GM13977 (cell line): ENCODE results near the gene FAM163A.

Experiments
- DNase-seq: peaks from one replicate; pipeline ENCODE4 v3.0.0; 2012; ENCODE audit warnings: low spot score
- in situ Hi-C: fragments of 300-500 bp; cut with MboI; formaldehyde crosslinking; loops from one replicate; pipeline ENCODE4 v1.12.0; 2022; ENCODE audit warnings: low sequenced_read_pairs, low pct_unique_long_range_greater_than_20kb, mixed read lengths, inconsistent platforms; ENCODE audit not compliant: unreplicated experiment
- TF ChIP-seq, protein P1 (sequence below): IDR thresholded peaks from 2 replicates; pipeline ENCODE4 v1.5.1; 2012; ENCODE audit warnings: mild to moderate bottlenecking, control low read depth; ENCODE audit not compliant: insufficient read depth; ENCODE audit errors: extremely low read depth, missing control alignments

Gene FAM163A

DNA sequence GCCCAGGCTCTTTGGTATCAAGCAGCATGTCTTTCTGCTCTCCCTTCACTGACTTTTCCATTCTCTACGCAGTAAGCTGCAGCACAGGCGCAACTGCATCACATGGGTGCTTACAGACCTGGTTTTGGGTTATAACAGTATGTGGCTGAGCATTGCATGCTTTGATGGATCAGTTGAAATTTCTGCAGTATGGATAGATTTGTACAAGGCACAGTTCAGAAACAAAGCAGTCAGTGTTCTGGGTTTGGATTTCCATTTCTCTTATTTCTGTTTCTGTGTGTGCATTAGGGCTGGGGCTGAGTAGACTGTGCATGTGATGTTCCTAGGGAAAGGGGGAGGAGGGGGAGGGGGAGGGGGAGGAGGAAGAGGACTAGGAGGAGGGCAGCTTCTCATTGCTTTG lies 4.5 kb downstream of the FAM163A start:
- in situ Hi-C loops, result no loop called here
- no peak for DNase-seq
- TF ChIP-seq, protein P1, sequence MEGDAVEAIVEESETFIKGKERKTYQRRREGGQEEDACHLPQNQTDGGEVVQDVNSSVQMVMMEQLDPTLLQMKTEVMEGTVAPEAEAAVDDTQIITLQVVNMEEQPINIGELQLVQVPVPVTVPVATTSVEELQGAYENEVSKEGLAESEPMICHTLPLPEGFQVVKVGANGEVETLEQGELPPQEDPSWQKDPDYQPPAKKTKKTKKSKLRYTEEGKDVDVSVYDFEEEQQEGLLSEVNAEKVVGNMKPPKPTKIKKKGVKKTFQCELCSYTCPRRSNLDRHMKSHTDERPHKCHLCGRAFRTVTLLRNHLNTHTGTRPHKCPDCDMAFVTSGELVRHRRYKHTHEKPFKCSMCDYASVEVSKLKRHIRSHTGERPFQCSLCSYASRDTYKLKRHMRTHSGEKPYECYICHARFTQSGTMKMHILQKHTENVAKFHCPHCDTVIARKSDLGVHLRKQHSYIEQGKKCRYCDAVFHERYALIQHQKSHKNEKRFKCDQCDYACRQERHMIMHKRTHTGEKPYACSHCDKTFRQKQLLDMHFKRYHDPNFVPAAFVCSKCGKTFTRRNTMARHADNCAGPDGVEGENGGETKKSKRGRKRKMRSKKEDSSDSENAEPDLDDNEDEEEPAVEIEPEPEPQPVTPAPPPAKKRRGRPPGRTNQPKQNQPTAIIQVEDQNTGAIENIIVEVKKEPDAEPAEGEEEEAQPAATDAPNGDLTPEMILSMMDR, result no peak

DNA sequence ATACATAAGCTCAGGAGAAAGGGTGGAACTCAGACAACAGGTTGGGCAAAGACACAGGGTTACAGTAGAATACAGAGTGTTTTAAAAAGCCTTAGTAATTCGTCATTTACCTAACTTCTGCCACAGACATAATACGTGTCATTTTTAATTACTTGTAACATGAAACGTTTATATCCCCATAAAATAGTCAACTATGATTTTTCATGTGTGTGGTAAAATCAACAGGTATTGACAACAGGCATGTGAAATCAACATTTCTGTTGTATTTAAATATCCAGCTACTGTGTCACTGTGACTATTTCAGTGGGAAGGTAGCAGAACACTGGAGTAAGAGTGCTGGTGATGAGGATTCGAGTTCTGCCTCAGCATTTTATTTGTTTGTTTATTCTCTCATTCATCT lies 5.7 kb downstream of the FAM163A start:
- in situ Hi-C loops, result no loop called here
- TF ChIP-seq, protein P1, result no peak
- no peak for DNase-seq

DNA sequence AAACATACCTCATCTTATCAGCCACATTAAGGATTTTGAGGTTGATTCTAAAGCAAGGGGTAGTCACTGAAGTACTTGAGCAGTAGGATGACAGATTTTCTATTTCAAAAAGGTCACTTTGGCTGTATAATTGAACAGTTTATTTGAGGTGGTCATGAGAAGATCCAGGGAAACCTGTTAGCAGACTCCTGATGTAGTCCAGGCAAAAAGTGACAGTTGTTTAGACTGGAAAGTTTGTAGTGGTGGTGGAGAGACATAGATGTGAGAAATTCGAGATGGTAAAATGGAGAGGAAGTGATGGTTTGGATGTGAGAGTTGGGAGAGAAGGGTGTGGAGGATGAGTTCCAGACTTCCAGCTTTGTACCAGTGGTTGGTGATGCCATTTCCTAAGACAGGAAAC lies 7.5 kb downstream of the FAM163A start:
- no peak for DNase-seq
- in situ Hi-C loops, result no loop called here
- TF ChIP-seq, protein P1, result no peak

DNA sequence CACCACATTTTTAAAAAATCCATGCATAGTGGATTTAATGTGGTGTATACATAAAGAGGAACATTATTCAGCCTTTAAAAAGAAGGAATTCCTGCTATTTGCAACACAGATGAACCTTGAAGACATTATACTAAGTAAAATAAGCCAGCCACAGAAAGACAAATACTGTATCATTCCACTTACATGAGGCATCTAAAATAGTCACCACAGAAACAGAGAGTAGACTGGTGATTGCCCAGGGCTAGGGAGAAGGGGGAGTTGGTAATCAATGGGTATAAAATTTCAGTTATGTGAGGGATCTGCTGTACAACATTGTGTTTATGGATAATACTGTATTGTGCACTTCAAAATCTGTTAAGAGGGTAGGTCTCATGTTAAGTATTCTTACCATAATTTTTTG lies 10.0 kb downstream of the FAM163A start:
- DNase-seq, result no peak
- in situ Hi-C loops, result no loop called here
- TF ChIP-seq, protein P1, result no peak

DNA sequence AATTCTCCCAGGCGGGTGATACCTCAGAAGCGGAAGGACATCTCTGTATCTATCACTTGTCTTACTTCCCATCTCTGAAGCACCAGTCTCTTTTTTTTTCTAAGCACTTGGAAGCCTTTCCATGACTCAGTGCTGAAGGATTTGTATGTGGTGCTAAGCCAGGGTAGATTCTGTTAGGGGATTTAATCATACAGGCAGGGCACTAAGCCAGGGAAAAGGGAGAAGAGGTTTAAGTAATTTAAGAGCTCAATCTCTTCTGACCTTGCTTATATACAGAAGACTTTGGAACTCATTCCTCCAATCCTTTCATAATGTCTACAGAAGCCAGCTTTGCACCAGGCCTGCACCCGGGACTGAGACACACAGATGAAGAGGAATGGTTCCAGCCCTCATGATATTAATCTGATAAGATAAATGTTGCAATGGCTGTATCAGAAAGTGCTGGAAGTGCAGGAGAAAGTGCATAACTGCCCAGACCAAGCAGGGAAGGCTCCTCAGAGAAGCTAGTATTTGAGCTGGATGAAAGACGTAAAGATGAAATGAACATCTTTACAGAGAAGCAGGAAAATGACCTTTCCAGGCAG lies 11.0 kb downstream of the FAM163A start:
- TF ChIP-seq, protein P1, result no peak
- DNase-seq, result no peak
- in situ Hi-C loops, result no loop called here

DNA sequence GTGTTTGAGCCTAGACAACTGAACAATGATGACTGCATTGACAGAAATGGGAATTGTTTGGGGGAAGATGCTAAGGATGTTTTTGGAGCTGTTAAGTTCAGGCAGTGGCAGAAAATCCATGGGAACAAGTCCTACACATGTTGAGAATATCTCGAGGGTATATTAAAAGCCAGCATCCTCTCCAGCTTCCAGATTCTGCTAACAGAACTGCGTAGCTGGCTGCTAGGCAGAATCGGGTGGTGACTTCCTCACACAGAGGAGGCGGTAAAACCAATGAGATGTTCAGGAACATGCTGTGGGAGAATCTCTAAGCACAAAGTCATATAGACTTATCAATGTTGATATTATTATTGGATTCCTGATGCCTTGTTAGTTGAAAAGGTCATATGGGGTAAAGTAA lies 14.8 kb downstream of the FAM163A start:
- in situ Hi-C loops, result no loop called here
- no peak for DNase-seq
- TF ChIP-seq, protein P1, result no peak

DNA sequence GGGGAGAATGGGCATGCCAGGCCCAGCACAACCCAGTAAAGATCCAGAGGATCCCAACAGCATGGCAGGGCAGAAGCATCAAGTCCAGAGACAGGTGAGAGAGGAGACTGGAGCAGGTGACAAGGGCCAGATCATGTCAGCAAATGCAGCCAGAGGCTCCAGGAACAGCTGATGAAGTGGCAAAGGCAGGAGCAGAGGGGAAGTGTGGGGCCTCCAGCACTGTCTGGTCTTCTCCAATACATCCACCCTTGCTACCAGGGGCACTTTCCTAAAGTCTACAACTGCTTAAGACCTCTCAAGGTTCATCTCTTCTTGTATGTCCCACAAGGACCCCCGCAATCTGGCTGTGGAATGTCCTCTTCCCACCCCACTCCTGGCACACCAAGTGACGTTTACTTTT lies 17.4 kb downstream of the FAM163A start:
- in situ Hi-C loops, result no loop called here
- no peak for DNase-seq
- TF ChIP-seq, protein P1, result no peak
